Mononuclear cell (primary cell): ENCODE measurements around the gene RIF1. TPM values are rescaled to one million over a fixed set of nuclear protein-coding genes. Genes with fewer than 3 reads are reported as not detected.

Experiments
- H3K27me3 ChIP-seq: 2 replicates; pipeline ENCODE4 v1.6.0; 2011; ENCODE audit warnings: low read length, control low read depth; ENCODE audit not compliant: insufficient read depth
- H3K4me1 ChIP-seq: 2 replicates; pipeline ENCODE4 v1.5.1; 2011; ENCODE audit warnings: mild to moderate bottlenecking, low read length, control low read depth; ENCODE audit not compliant: insufficient read depth
- H3K4me3 ChIP-seq: 2 replicates; pipeline ENCODE4 v1.5.1; 2011; ENCODE audit warnings: mild to moderate bottlenecking, low read length, moderate library complexity
- H3K9me3 ChIP-seq: 2 replicates; pipeline ENCODE4 v1.5.1; 2011; ENCODE audit warnings: low read depth, mild to moderate bottlenecking, control low read depth, low read length
- total RNA-seq: library from RNA; depleted of rRNA; stranded (reverse); fragments of >200 nt; gene quantifications from one replicate; pipeline ENCODE4 v1.2.3, GENCODE V29; 2012

Gene RIF1
- total RNA-seq, 1 donor, result 66.7 TPM

- Histone ChIP-seq H3K9me3 (no peaks in the 10 kb centered on the region), H3K27me3 (no peaks in the 10 kb centered on the region), H3K4me1 (no peaks in the 10 kb centered on the region), H3K4me3 (no peak overlapping the region)
Observed at GRCh38 chr2:151523850-151524249, 114.1 kb downstream of the RIF1 start.

- no peak overlapping the region for H3K4me3 ChIP-seq
Observed at GRCh38 chr2:151525821-151526373, 116.2 kb downstream of the RIF1 start.

GRCh38 chr2:151526572-151527090 is 116.9 kb downstream of the RIF1 start:
- no peak overlapping the region for H3K4me3 ChIP-seq
- H3K4me1 ChIP-seq, result no peaks in the 10 kb centered on the region
- H3K9me3 ChIP-seq, result no peaks in the 10 kb centered on the region
- H3K27me3 ChIP-seq, result no peaks in the 10 kb centered on the region

More at GRCh38 chr2:151525821-151526373, 116.2 kb downstream of the RIF1 start:
- Histone ChIP-seq H3K4me1 (no peaks in the 10 kb centered on the region), H3K9me3 (no peaks in the 10 kb centered on the region), H3K27me3 (no peaks in the 10 kb centered on the region)

Other genes starting within 250 kb of the RIF1 start
- 13.3 TPM for gene RBM43, start 148.0 kb upstream of the RIF1 start, total RNA-seq
- gene NMI, start 120.2 kb upstream of the RIF1 start, total RNA-seq, result 30.7 TPM
- gene TNFAIP6, start 52.3 kb upstream of the RIF1 start, total RNA-seq, result 11.1 TPM